HG03175 (cell line): ENCODE results near the gene SEMG1.

Source experiments
- ATAC-seq: cut with Tn5 transposase; IDR thresholded peaks from one replicate; pipeline ENCODE4 v1.9.1; 2021; ENCODE audit warnings: mild to moderate bottlenecking, moderate library complexity; ENCODE audit not compliant: unreplicated experiment

Gene SEMG1

GRCh38 chr20:45218636-45219035 is 11.8 kb downstream of the SEMG1 start:
- no peak for ATAC-seq

GRCh38 chr20:45221076-45221475 is 14.2 kb downstream of the SEMG1 start, which contains the start of gene SEMG2:
TSS of gene SEMG2 (plus strand) at chr20:45221373. CDS start at chr20:45221390, 17 bp downstream.
- no peak for ATAC-seq

GRCh38 chr20:45223136-45223535 is 16.3 kb downstream of the SEMG1 start:
- ATAC-seq = no peak

- no peak for ATAC-seq
Observed at GRCh38 chr20:45226287-45226686, 19.5 kb downstream of the SEMG1 start.

- no peak for ATAC-seq
Observed at GRCh38 chr20:45229264-45230056, 22.6 kb downstream of the SEMG1 start.

GRCh38 chr20:45230631-45231030 is 23.8 kb downstream of the SEMG1 start:
- ATAC-seq = no peak

- ATAC-seq = no peak
Observed at GRCh38 chr20:45235995-45236394, 29.2 kb downstream of the SEMG1 start.

GRCh38 chr20:45238139-45238538 is 31.3 kb downstream of the SEMG1 start:
- no peak for ATAC-seq

- ATAC-seq = no peak
Observed at GRCh38 chr20:45246109-45246508, 39.3 kb downstream of the SEMG1 start.

- no peak for ATAC-seq
Observed at GRCh38 chr20:45247865-45248264, 41.0 kb downstream of the SEMG1 start.

GRCh38 chr20:45248609-45249008 is 41.8 kb downstream of the SEMG1 start:
- no peak for ATAC-seq

- ATAC-seq = no peak
Observed at GRCh38 chr20:45251884-45252560, 45.2 kb downstream of the SEMG1 start.

GRCh38 chr20:45253261-45253660 is 46.4 kb downstream of the SEMG1 start:
- no peak for ATAC-seq

- ATAC-seq = no peak
Observed at GRCh38 chr20:45254383-45255262, 47.8 kb downstream of the SEMG1 start, which contains the start of gene SLPI. TSS of gene SLPI (minus strand) at chr20:45254564. CDS start at chr20:45254543, 21 bp downstream.

- ATAC-seq = no peak
Observed at GRCh38 chr20:45257161-45257560, 50.3 kb downstream of the SEMG1 start.

GRCh38 chr20:45257711-45258110 is 50.9 kb downstream of the SEMG1 start:
- ATAC-seq = no peak

- no peak for ATAC-seq
Observed at GRCh38 chr20:45258259-45258658, 51.4 kb downstream of the SEMG1 start.

- no peak for ATAC-seq
Observed at GRCh38 chr20:45258664-45259063, 51.8 kb downstream of the SEMG1 start.
